Upper lobe of left lung (tissue), 6 donors: ENCODE results near the gene VDAC1. TPM values are rescaled to one million over a fixed set of nuclear protein-coding genes. Genes with fewer than 3 reads are reported as not detected.

Source experiments
- ATAC-seq, 2 donors: fragments of 200-7000 bp; cut with Tn5 transposase; one replicate each; pipeline ENCODE4 v1.9.1; 2022; ENCODE audit warnings: mild to moderate bottlenecking in 2 of 2, moderate library complexity in 2 of 2; ENCODE audit not compliant: low FRiP score in 2 of 2
- DNase-seq, 2 donors: peaks; one replicate each; pipeline ENCODE4 v3.0.0-alpha.2; 2019 to 2020
- H3K27ac ChIP-seq, 4 donors: fragments of 200-600 bp; sonication (generic); one replicate each; pipeline ENCODE4 v1.5.1; 2016 to 2019
- H3K27me3 ChIP-seq, 4 donors: fragments of 200-600 bp; sonication (generic); one replicate each; pipeline ENCODE4 v1.5.1; 2017 to 2019
- H3K36me3 ChIP-seq, 4 donors: fragments of 200-600 bp; sonication (generic); one replicate each; pipeline ENCODE4 v1.5.1; 2016 to 2019
- H3K4me1 ChIP-seq, 4 donors: fragments of 200-600 bp; sonication (generic); one replicate each; pipeline ENCODE4 v1.5.1; 2018 to 2019
- H3K4me3 ChIP-seq, 4 donors: fragments of 200-600 bp; sonication (generic); one replicate each; pipeline ENCODE4 v1.5.1; 2017 to 2019; ENCODE audit warnings: mild to moderate bottlenecking in 2 of 4, moderate library complexity in 1 of 4
- H3K9me3 ChIP-seq, 4 donors: fragments of 200-600 bp; sonication (generic); one replicate each; pipeline ENCODE4 v1.5.1; 2018 to 2019
- EP300 ChIP-seq, 4 donors: sonication (generic); formaldehyde crosslinking; IDR thresholded peaks; one replicate each; pipeline ENCODE4 v1.5.1; 2017; ENCODE audit warnings: antibody characterized with exemption in 4 of 4, control low read depth in 2 of 4
- POLR2A ChIP-seq, 4 donors: fragments of 450-650 bp; IDR thresholded peaks; one replicate each; pipeline ENCODE4 v1.5.1; 2016 to 2017; ENCODE audit warnings: antibody characterized with exemption in 4 of 4, mild to moderate bottlenecking in 2 of 4
- POLR2AphosphoS5 ChIP-seq, 2 donors: sonication (generic); formaldehyde crosslinking; IDR thresholded peaks; one replicate each; pipeline ENCODE4 v1.5.1; 2017; ENCODE audit warnings: antibody characterized with exemption in 2 of 2
- WGBS, 2 donors: methylation state at CpG; one replicate each; pipeline ENCODE4 v1.1.5; 2017 to 2018; 5-methylcytosine and 5-hydroxymethylcytosine counted together
- total RNA-seq, 6 donors: library from RNA; depleted of rRNA in 4 of 6; stranded (reverse); fragments of >200 nt in 4 of 6; gene quantifications; one replicate each; pipeline versions ENCODE4 v1.1.0 to v1.2.1, GENCODE V29; 2016 to 2021
- TF ChIP-seq, protein P1 (sequence below), 6 experiments: fragments of 450-650 bp in 4 of 6; fragments of 200-600 bp in 2 of 6; sonication (generic) in 2 of 6; IDR thresholded peaks; one replicate each; pipeline ENCODE4 v1.5.1; 2016 to 2019; ENCODE audit warnings: antibody characterized with exemption in 6 of 6
- donor health status: DM: no; HTN: no; CAD: no; lungs with moderate emphysema.
- donor health status: DM: no; HTN: yes; CAD: no; lungs with severe emphysema.

VDAC1 gene
- total RNA-seq, 6 donors from 2014 or later, result 66.0 to 121 (median 98.5) TPM

GRCh38 chr5:134029156-134029555 is 24.4 kb upstream of the VDAC1 start:
- Histone ChIP-seq H3K27ac (no peak overlapping the region), H3K4me3 (no peak overlapping the region), H3K9me3 (no peaks in the 10 kb centered on the region), H3K4me1 (no peaks in the 10 kb centered on the region), H3K36me3 (no peaks in the 10 kb centered on the region), H3K27me3 (no peaks in the 10 kb centered on the region)
- 91 to 93% methylated on average over 2 of the region's 2 CpGs for WGBS, 2 donors
- DNase-seq (no peak), ATAC-seq (no peak)
- no peak for TF ChIP-seq POLR2A (IDR thresholded peaks at IDR 0.05)

DNA sequence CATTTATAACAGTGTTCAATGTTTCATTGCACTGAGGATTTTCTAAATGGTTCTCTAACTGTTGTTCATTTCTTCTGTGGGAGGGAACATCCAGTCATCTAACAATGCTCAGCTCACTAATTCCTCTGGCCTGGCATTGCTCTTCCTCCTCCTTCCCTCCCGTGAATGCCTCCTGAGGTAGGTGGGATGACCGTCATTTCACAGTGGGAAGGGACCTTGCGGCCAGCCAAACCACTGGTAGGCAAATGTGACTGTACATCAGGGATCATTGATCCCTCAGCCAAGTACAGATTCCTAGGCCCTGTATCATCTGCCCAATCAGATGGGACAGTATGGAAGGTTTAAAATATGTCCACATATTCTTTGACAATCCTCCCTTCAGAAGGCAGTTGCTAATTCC is 23.7 kb upstream of the VDAC1 start:
- ATAC-seq (no peak), DNase-seq (no peak)
- no peaks in the 10 kb centered on the region for H3K4me1 ChIP-seq
- no peak overlapping the region for H3K27ac ChIP-seq
- no peak for TF ChIP-seq POLR2A (IDR thresholded peaks at IDR 0.05)
- no peak for TF ChIP-seq POLR2AphosphoS5 (IDR thresholded peaks at IDR 0.05)
- no peak for TF ChIP-seq EP300 (IDR thresholded peaks at IDR 0.05)
- TF ChIP-seq, protein P1, sequence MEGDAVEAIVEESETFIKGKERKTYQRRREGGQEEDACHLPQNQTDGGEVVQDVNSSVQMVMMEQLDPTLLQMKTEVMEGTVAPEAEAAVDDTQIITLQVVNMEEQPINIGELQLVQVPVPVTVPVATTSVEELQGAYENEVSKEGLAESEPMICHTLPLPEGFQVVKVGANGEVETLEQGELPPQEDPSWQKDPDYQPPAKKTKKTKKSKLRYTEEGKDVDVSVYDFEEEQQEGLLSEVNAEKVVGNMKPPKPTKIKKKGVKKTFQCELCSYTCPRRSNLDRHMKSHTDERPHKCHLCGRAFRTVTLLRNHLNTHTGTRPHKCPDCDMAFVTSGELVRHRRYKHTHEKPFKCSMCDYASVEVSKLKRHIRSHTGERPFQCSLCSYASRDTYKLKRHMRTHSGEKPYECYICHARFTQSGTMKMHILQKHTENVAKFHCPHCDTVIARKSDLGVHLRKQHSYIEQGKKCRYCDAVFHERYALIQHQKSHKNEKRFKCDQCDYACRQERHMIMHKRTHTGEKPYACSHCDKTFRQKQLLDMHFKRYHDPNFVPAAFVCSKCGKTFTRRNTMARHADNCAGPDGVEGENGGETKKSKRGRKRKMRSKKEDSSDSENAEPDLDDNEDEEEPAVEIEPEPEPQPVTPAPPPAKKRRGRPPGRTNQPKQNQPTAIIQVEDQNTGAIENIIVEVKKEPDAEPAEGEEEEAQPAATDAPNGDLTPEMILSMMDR (IDR thresholded peaks at IDR 0.05), result no peak
- H3K27me3 ChIP-seq, result no peaks in the 10 kb centered on the region
- 79 to 100% methylated on average over 3 of the region's 3 CpGs for WGBS, 2 donors
- H3K36me3 ChIP-seq, result no peaks in the 10 kb centered on the region
- no peaks in the 10 kb centered on the region for H3K9me3 ChIP-seq
- H3K4me3 ChIP-seq, result no peak overlapping the region

DNA sequence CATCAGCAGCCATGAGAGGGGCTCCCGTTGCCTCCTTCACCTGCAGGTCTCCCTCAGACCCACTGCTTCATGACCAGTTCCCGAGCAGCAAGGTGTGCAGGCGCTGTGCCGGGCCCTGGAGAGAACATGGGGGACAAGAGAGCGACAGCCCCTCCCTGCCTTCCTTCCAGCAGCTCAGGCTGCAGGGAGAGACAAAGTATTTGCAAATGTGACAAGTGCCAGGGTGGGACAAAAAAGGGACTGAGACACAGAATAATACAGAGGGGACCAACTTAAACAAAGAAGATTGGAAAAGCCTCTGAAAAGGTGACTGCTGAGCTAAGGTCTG is 22.5 kb upstream of the VDAC1 start:
- Histone ChIP-seq H3K4me3 (no peak overlapping the region), H3K27ac (no peak overlapping the region), H3K36me3 (no peaks in the 10 kb centered on the region), H3K4me1 (no peaks in the 10 kb centered on the region), H3K27me3 (no peaks in the 10 kb centered on the region), H3K9me3 (no peaks in the 10 kb centered on the region)
- DNase-seq, result no peak
- 88 to 100% methylated on average over 3 to 5 of the region's 5 CpGs for WGBS, 2 donors
- ATAC-seq, result no peak
- TF ChIP-seq, protein P1 (IDR thresholded peaks at IDR 0.05), result no peak
- TF ChIP-seq EP300 (IDR thresholded peaks at IDR 0.05) (no peak), POLR2AphosphoS5 (IDR thresholded peaks at IDR 0.05) (no peak), POLR2A (IDR thresholded peaks at IDR 0.05) (no peak)

DNA sequence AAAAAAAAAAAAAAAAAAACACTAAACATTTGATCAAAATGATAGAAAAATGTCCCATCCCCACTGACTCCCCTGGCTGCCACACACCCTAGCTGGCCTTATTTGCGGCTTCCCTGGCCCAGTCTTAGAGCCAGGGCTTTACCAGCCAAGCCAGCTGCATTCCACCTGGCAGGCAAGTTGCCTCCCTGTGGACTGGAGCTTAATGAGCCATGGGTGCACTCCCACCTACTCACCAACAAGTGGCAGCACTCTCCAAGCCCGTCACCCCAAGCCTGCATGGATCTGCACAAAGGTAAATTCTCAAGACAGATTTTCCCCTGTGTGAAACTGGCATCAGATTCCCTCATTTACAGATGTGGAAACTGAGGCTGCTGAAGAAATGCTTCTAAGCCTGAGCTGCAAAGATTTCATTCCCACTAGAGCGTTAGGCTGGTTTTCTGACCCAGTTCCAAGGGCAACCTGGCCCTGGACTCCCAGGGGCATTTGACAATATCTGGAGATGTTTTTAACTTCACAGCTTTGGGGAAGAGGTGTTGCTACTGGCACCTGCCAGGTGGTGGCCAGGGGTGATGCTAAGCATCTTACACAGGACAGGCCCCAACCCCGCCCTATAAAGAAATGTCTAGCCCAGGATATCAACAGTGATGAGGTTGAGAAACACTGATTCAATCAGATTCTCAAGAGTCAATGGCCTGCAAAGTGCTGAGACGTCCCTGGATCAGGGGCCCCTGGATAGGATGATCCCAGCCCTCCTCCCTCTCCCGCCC is 21.9 kb upstream of the VDAC1 start:
- no peak overlapping the region for H3K27ac ChIP-seq
- 68 to 86% methylated on average over 6 of the region's 6 CpGs for WGBS, 2 donors
- H3K4me3 ChIP-seq, result no peak overlapping the region
- no peaks in the 10 kb centered on the region for H3K4me1 ChIP-seq
- TF ChIP-seq, protein P1 (IDR thresholded peaks at IDR 0.05), result peak in 3 of 6 experiments; percentile 20 to 31 (median 25)
- TF ChIP-seq POLR2AphosphoS5 (IDR thresholded peaks at IDR 0.05) (no peak), POLR2A (IDR thresholded peaks at IDR 0.05) (no peak), EP300 (IDR thresholded peaks at IDR 0.05) (no peak)
- H3K27me3 ChIP-seq, result no peaks in the 10 kb centered on the region
- no peaks in the 10 kb centered on the region for H3K9me3 ChIP-seq
- no peaks in the 10 kb centered on the region for H3K36me3 ChIP-seq
- DNase-seq (peak in 1 of 2 donors; percentile 38), ATAC-seq (peak in 1 of 2 donors; percentile 71)

DNA sequence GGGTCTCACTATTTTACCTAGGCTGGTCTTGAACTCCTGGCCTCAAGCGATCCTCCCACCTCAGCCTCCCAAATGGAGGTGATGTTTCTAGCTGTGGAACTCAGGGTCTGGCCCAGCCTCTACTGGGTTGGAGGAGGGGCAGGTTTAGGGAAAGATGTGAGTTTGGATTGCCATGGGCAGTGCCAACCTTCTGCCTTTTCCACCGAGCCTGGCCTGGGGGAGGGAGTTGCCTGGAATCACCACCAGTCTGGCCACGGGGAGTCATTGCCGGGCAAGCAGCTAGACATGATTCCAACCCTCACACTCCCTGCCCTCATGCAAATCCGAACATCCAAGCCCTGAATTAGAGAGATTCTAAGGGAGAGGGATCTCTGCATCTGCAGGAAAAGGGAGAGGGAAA is 21.0 kb upstream of the VDAC1 start:
- ATAC-seq (no peak), DNase-seq (no peak)
- no peaks in the 10 kb centered on the region for H3K9me3 ChIP-seq
- H3K4me3 ChIP-seq, result no peak overlapping the region
- H3K4me1 ChIP-seq, result no peaks in the 10 kb centered on the region
- H3K36me3 ChIP-seq, result no peaks in the 10 kb centered on the region
- TF ChIP-seq POLR2A (IDR thresholded peaks at IDR 0.05), result no peak
- no peak for TF ChIP-seq POLR2AphosphoS5 (IDR thresholded peaks at IDR 0.05)
- TF ChIP-seq, protein P1 (IDR thresholded peaks at IDR 0.05), result no peak
- no peak for TF ChIP-seq EP300 (IDR thresholded peaks at IDR 0.05)
- no peak overlapping the region for H3K27ac ChIP-seq
- WGBS, 2 donors, result 88 to 90% methylated on average over 5 of the region's 5 CpGs
- no peaks in the 10 kb centered on the region for H3K27me3 ChIP-seq
